Upper lobe of right lung (tissue), 1 donor: Measurements from ENCODE around the gene PIAS4. TPM values are rescaled to one million over a fixed set of nuclear protein-coding genes. Genes with fewer than 3 reads are reported as not detected.

Experiments
- ATAC-seq: fragments of 200-7000 bp; cut with Tn5 transposase; one replicate; pipeline ENCODE4 v1.9.1; 2020; ENCODE audit warnings: mild to moderate bottlenecking, moderate library complexity
- DNase-seq: peaks from one replicate; pipeline ENCODE4 v3.0.0-alpha.2; 2020
- H3K27ac ChIP-seq: fragments of 200-600 bp; one replicate; pipeline ENCODE4 v1.8.0; 2022
- H3K27me3 ChIP-seq: fragments of 200-600 bp; one replicate; pipeline ENCODE4 v1.8.0; 2022; ENCODE audit warnings: mild to moderate bottlenecking
- H3K36me3 ChIP-seq: fragments of 200-600 bp; one replicate; pipeline ENCODE4 v1.8.0; 2022
- H3K4me1 ChIP-seq: fragments of 200-600 bp; one replicate; pipeline ENCODE4 v1.8.0; 2022
- H3K4me3 ChIP-seq: fragments of 200-600 bp; one replicate; pipeline ENCODE4 v1.8.0; 2022; ENCODE audit warnings: mild to moderate bottlenecking
- H3K9me3 ChIP-seq: fragments of 200-600 bp; one replicate; pipeline ENCODE4 v1.8.0; 2022
- intact Hi-C: fragments of 100-400 bp; cut with DNase I; formaldehyde crosslinking; loops from one replicate; pipeline ENCODE4 v1.11.0; 2022
- total RNA-seq: library from RNA; stranded (reverse); fragmentation: NEBNext Ultra II Directional; extraction: Animal tissue kit (Norgen Biotek cat#: 25700); gene quantifications from one replicate; pipeline ENCODE4 v1.2.1, GENCODE V29; 2021
- TF ChIP-seq, protein P1 (sequence below): fragments of 200-600 bp; IDR thresholded peaks from one replicate; pipeline ENCODE4 v1.8.0; 2022; ENCODE audit warnings: antibody characterized with exemption
- donor health status: DM: no; HTN: yes; CAD: no; lungs with severe emphysema.

PIAS4 gene
- total RNA-seq, 1 donor from 2014 or later: 25.4 TPM

DNA sequence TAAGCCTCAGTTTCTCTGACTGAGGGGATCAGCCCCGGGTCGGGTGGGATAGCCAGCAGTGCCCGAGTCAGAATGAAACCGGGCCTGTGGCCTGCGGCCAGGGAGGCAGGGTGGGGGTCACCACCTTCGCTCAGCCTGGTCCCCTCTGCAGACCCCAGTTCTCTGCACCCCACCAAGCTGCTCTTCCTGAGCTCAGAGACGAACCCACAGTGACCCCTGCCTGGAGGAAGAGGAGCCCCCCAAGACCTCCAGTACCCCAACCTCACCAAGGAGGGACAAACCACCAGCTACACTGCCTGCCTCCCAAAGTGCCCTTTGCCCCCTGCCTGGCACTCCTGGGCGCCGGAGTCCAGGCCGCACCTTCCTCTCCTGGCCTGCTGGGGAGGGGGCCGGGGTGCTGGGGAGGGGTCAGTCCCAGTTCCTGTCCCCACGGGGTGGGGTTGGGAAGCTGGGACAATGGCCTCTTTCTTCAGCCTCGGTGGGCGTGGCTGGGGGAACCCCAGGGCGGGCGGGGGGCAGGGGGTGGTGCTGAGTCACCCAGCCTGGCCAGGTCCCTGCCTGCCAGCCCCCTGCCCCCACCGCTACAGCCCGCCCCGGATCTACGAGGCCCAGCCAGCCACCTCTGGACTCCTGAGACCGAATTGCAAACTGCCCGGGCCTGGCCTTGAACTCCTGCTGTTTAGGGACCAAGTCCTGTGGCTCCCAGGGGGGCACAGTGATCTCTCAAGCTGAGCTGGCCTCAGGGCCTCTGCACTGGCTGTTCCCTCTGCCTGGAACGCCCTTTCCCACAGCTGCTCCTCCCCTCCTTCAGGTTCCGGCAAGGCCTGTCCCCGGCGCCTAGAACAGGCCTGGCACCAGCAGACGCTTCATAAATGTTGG is 44.8 kb downstream of the PIAS4 start:
- Histone ChIP-seq H3K4me1 (peaks cover 25% of the 10 kb centered on the region), H3K27ac (peak overlapping the region; percentile 60), H3K4me3 (peak overlapping the region; percentile 21), H3K27me3 (no peaks in the 10 kb centered on the region), H3K9me3 (no peaks in the 10 kb centered on the region), H3K36me3 (peaks cover 60% of the 10 kb centered on the region)
- intact Hi-C loops: no loop called here
- ATAC-seq: peak; percentile 49
- TF ChIP-seq, protein P1, sequence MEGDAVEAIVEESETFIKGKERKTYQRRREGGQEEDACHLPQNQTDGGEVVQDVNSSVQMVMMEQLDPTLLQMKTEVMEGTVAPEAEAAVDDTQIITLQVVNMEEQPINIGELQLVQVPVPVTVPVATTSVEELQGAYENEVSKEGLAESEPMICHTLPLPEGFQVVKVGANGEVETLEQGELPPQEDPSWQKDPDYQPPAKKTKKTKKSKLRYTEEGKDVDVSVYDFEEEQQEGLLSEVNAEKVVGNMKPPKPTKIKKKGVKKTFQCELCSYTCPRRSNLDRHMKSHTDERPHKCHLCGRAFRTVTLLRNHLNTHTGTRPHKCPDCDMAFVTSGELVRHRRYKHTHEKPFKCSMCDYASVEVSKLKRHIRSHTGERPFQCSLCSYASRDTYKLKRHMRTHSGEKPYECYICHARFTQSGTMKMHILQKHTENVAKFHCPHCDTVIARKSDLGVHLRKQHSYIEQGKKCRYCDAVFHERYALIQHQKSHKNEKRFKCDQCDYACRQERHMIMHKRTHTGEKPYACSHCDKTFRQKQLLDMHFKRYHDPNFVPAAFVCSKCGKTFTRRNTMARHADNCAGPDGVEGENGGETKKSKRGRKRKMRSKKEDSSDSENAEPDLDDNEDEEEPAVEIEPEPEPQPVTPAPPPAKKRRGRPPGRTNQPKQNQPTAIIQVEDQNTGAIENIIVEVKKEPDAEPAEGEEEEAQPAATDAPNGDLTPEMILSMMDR: no peak
- peak; percentile 78 for DNase-seq

DNA sequence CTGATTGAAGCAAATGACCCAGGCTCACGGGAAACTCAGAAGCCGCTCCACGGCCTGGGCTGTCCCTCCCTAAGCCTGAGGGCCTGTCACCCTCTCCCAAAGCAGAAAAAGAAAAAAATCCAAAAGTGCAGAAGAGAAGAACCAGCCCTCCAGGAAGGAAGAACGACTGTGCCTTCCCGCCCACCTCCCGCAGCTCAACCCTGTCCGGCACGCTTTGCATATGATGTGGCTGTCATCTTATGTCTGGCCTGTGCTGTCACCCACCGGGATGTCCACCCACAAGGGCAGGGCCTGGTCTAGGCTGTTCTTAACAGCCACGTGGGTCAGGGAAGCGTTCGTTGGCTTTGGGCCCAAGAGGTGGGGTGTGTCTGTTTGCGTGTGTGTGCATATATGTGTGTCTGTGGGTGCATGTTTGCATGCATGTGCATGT is 45.5 kb downstream of the PIAS4 start:
- Histone ChIP-seq H3K36me3 (peaks cover 57% of the 10 kb centered on the region), H3K27me3 (no peaks in the 10 kb centered on the region), H3K4me3 (peak overlapping the region; percentile 21), H3K9me3 (no peaks in the 10 kb centered on the region), H3K27ac (peak overlapping the region; percentile 60), H3K4me1 (peaks cover 32% of the 10 kb centered on the region)
- ATAC-seq (peak; percentile 57), DNase-seq (peak; percentile 77)
- TF ChIP-seq, protein P1: no peak
- intact Hi-C loops: no loop called here

DNA sequence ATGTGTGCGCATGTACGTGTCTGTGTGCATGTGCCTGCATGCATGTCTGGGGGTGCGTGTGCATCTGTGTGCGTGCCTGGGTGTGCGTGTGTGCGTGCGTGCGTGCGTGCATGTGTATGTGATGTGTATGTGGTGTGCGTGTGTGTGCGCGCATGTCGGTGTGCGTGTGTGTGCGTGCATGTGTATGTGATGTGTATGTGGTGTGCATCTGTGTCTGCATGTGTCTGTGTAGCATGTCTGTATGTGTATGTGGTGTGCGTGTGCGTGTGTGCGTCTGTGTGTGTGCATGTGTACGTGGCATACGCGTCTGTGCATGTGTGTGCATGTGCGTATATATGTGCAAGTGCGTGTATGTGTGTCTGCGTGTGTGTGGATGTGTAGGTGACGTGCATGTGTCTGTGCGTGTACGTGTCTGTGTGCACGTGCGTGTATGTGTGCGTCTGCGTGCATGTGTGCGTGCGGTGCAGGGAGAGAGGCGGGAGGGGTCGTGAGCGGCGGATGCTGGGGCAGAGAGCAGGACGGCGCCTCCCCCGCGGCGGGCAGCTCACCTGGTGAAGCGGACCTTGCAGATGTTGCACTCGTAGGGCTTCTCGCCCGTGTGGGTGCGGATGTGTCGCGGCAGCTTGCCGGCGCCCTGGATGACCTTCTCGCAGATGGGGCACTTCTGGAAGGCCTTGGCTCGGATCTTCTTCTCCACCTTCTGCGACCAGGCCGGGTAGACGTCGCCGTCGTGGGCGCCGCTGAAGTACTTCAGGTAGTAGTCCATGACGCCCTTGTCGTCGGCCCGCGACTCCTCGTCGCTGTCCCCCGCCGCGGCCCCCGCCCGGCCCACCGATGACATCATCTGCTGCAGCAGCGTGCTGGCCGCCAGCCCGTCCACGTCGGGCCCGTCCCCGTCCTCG is 46.1 kb downstream of the PIAS4 start:
- Histone ChIP-seq H3K4me1 (peaks cover 39% of the 10 kb centered on the region), H3K9me3 (no peaks in the 10 kb centered on the region), H3K4me3 (no peak overlapping the region), H3K27ac (no peak overlapping the region), H3K36me3 (peaks cover 57% of the 10 kb centered on the region), H3K27me3 (no peaks in the 10 kb centered on the region)
- TF ChIP-seq, protein P1: no peak
- DNase-seq (no peak), ATAC-seq (no peak)
- intact Hi-C loops: no loop called here

DNA sequence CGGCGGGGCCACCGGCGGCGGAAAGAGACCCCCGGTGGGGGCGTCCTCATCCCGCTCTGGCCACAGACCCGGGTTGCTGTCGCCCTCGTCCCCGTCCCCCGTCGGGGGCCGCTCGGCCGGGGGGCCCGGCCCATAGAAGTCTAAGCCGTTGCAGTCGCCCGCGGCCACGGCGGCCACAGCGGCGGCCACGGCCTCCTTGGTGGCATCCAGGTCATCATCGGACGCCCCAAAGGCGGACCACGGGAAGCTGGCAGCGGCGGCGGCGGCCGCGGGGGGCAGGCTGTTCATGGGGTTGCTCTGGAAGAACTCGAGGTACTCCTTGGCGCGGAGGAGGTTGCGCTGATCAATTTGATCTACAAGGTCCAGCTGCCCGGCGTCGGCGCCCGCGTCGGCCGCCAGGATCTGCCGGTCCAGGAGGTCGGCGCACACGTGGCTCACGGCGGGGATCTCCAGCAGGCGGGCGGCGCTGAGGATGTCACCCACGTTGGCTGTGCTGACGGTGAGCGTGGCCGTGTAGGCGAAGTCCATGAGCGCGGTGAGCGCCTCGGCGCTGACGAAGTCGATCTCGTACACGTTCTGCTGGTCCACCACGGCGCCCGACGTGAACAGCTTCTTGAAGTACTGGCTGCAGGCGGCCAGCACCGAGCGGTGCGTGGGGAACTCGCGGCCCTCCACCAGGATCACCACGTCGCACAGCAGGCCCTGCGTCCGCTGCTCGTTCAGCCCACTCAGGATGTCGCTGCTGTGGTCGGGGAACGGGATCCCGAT is 47.1 kb downstream of the PIAS4 start:
- no peaks in the 10 kb centered on the region for H3K9me3 ChIP-seq
- no peak overlapping the region for H3K27ac ChIP-seq
- TF ChIP-seq, protein P1: no peak
- DNase-seq: no peak
- no peak for ATAC-seq
- H3K4me3 ChIP-seq: no peak overlapping the region
- H3K27me3 ChIP-seq: no peaks in the 10 kb centered on the region
- H3K4me1 ChIP-seq: peaks cover 48% of the 10 kb centered on the region
- peaks cover 55% of the 10 kb centered on the region for H3K36me3 ChIP-seq
- intact Hi-C loops: no loop called here

DNA sequence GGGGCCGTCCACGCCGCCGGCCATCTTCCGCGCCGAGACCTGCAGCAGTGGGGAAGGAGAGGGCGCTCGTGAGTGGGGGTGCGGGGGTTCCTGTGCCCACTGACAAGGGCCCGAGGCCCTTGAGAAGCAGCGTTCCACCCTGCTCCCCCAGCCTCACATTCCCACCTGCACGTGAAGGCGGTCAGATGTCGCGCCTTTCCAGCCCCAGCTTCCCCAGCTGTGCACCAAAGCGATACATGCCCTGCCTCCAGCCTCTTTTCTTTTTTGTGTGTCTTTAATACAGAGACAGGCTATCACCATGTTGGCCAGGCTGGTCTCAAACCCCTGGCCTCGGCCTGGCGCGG is 47.6 kb downstream of the PIAS4 start:
- TF ChIP-seq, protein P1: no peak
- ATAC-seq (no peak), DNase-seq (no peak)
- peaks cover 54% of the 10 kb centered on the region for H3K4me1 ChIP-seq
- intact Hi-C loops: no loop called here
- H3K27me3 ChIP-seq: no peaks in the 10 kb centered on the region
- H3K36me3 ChIP-seq: peaks cover 49% of the 10 kb centered on the region
- no peaks in the 10 kb centered on the region for H3K9me3 ChIP-seq
- no peak overlapping the region for H3K27ac ChIP-seq
- H3K4me3 ChIP-seq: no peak overlapping the region
